NCI-H226 (cell line): ENCODE results near the gene RRH.
"Not testable (repeated sequence)": the region's sequence is repeated elsewhere in the genome, so short reads cannot be mapped to it uniquely, and the experiment has no call there.

ENCODE experiments used
- DNase-seq: peaks from one replicate; pipeline ENCODE4 v3.0.0-alpha.2; 2015

RRH gene

DNA sequence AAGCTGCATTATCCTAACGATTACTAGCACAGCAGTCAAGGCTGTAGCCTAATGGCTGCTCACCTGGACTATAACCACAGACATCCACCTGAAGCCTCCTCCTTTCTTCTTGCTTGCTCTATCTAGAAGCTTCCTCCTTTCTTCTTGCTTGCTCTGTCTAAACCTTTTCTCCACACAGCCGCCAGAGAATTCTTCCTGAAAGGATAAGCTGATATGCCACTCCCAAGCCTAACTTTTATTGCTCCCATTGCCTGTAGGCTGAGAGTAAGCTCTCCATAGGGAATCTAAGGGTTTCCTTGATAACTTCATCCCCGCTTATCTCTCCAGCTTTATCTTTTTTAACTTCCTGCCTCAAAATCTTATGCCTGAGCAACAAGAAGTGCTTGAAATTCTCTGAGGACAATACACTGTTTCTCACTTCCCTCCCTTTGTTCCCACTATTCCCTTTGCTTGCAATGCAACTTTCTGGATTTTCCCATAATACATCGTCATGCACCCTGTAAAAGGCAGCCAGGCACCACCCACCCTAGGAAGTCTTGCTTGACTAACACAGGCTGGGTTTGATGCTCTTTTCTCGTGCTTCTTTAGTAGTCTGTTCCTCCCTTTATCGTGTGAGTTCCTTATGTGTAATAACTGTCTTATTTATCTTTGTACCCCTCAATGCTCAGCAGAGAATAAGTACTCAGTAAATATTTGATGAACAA is 18.8 kb downstream of the RRH start:
- DNase-seq: peak; percentile 35

DNA sequence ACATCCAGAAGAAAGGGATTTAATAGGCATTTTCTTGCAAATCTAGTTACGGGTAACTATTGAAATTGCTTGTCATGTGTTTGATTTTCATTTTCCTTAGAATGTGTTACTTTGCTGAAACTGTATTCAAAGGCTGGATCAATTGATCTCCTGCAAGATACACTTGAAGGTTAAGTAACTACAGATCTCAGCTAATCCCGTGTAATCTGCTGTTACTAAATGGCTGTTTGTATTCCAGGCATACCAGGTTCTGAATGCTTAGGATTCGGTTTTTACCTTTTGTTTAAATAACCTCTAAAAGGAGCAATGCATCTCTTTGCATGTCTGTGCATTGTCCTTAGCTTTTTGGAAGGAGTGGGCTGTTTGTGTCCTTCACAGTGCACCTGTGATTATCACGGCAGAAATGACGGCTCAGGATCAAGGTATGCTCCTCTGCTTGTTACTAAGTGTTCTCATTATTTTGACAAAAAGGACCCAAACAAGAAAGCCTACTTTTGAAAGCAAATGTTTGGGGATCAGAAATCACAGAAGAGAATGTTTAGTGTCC is 20.2 kb downstream of the RRH start, which contains the start of gene LRIT3:
Gene LRIT3 (plus strand): TSS at position 212 of the 547 bp plus-strand sequence. CDS start 95 bp downstream, at position 307.
- DNase-seq: no peak

DNA sequence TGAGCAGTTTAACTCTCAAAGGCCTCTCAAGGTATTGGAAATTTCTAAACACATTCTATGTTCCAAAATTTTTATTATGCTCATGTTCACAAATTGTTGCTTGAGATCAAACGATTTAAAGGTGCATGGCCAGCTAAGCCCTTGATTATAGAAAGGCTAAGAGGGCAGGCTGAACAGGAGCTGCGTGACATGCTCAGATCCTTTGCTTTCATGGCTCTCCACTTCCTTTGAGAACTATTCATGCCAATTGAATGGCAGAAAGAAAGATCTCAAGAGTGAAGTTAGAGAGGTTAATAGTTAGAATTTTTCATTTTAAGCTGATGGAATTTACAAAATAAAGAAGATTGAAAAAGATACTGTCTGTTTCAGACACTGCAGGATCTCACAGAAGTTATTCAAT is 20.7 kb downstream of the RRH start:
- no peak for DNase-seq

DNA sequence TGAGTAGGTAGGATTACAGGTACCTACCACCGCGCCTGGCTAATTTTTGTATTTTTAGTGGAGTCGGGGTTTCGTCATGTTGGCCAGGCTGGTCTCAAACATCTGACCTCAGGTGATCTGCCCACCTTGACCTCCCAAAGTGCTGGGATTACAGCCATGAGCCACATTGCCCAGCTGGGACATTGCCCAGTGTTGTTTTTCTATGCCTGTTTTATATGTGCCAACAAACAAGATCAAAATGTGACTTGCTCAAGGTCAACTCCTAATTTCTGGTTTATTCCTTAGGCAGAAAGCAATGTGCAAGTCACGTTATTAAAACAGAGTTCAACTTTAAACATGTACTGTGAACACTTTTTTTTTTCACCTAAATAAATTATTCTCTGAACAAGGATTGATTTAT is 22.8 kb downstream of the RRH start:
- no peak for DNase-seq

DNA sequence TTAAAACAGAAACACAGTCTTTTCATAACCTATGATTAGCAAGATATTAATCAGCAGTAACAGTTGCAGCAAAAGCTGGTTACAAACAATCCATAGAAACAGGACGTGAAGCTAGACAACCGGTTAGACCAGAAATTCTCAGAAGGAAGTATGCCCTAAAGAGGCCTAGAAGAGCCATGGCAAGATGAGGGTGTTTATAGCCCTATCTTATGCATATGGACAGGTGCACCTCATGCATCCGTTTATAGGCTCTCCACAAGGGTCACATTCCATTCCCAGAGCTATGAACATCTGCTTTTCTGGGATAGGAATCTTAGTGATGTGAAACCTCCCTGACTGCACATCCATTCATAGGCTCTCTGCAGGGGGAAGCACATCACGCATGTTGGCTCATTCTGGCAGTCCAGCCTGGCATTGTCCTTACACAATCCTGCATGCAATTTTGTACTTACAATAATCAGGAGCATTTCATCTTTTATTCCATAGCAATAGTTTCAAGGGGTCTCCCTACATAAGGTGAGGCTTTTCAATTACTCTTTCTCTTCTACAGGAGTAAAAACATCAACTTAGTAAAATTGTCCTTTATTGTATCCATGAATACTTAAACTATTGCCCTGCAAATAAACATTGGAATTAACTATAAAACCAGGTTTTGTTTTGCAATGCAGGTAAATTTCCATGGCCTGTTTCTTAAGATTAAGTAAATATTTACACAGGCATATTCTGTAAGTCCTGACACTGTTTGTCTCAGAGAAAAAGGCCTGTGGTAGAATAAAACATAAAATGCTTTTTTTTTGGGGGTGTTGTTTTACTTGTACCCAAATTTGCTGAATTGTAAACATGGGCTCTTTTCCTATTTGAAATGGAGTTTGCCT is 31.9 kb downstream of the RRH start:
- DNase-seq: not testable (repeated sequence)

DNA sequence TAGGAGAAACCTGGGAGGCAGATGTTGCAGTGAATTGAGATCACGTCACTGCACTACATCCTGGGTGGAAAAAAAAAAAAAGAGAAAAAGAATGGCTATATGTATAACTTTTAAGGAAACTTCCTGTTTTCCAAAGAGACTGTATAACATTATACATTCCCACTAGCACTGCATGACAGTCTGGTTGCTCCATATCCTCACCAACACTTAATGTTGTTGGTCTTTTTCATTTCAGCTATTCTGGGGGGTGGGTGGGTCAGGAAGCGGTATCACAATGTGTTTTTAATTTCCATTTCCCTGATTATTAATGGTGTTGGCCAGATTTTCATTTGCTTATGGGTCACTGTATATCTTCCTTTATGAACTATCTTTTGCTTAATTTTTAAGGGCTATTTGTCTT is 33.5 kb downstream of the RRH start:
- no peak for DNase-seq

DNA sequence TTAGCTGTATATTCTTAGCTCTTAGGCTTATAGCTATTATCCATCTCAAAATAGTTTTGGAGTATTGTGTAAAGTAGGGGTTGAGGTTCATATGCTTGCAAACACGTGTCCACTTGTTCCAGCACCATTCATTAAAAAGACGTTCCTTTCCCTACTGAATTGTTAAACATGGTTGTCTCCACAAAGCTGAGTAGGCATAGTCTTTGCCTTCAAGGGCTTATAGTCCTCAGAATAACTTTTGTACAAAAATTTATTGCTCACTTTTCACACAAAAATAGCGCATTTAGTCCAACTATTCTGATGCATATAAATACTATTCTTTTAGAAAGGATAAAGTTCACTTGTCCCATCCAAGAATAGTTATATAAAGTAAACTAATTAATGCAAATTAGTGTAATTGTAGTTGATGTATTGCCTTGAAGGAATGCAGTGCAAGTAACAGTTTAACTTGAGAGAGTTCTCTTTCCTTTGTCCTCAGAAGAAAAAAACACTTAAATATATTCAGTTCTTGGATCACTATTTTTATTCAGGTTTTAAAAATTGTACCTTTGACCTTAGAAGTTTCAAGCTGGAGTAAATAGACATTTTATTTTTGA is 34.2 kb downstream of the RRH start:
- DNase-seq: no peak

DNA sequence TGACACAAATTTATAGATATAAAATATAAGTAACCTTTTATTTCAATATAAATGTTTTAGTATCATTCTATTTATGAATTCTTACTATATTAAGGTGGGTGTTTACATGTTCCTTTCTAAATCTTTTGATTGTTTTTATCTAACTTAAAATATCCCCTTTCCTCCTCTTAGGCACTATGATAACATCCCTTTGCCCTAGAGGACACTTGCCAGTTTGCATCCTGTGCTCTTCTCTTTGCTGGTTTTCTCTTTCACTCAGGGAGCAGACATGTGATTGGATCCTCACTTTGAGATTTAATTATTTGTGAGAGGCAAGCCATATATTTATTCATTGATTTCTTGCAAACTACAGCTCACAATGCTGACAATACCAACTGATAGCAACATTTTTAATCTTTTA is 36.4 kb downstream of the RRH start:
- DNase-seq: no peak

DNA sequence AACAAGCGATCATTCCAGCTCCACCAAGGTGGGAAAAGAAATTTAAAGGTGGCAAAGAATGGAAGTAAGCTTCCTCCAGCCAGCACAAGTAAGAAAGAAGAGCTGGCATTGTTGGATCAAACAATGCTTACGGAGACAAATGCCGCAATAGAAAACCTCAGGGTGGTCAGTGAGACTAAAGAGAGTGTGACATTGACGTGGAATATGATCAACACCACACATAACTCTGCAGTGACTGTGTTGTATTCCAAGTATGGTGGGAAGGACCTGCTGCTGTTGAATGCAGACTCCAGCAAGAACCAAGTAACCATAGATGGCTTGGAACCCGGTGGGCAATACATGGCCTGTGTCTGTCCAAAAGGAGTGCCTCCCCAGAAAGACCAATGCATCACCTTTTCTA is 42.3 kb downstream of the RRH start:
- DNase-seq: no peak

DNA sequence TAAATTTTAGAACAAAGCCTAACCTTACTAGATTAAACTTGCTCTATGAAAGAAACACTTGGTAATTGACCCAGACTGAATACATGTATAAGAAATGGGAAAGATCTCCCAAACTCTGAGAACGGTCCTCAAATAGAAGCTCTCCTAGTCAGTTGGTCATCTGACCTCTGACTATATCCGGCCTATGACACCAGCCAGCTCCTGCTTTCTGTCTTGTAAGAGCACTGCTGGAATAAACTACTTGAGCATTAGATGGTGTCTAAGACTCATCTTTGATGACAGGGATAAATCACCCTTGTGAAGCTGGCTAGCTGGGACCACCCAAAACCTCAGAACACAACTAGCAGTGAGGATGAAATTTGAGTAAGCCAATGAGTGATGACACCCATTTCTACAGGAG is 44.3 kb downstream of the RRH start:
- DNase-seq: no peak

DNA sequence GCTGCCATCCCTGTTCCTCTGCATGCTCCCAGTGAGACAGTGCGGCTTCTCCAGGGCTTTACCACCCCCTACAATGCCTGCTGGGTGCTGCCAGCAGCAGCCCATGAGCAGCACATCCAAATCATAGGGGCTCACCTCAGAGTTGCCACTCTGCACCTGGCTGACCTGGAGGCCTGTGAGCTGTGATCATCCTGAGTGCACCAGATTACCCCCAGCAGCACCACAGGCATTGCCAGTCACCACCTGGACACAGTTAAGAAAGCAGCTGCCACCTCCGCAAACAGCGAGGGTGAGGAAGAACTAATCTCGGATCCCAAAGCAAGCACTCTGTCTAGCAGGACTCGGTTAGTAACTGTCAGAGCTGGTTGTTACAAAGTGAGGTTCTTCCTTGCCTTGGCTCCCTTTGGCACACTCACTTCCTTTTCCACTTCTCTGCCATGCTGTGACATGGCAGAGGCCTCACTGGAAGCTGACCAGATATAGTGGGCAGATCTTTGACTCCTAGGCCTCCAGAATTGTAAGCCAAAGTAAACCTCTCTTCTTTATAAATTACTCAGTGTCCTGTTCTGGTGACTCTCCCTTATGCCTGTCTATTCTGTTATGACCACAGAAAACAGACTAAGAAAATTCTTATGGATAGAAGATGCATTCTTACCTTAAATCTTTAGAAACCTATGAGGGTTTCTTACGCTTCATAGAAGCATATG is 45.3 kb downstream of the RRH start:
- no peak for DNase-seq

DNA sequence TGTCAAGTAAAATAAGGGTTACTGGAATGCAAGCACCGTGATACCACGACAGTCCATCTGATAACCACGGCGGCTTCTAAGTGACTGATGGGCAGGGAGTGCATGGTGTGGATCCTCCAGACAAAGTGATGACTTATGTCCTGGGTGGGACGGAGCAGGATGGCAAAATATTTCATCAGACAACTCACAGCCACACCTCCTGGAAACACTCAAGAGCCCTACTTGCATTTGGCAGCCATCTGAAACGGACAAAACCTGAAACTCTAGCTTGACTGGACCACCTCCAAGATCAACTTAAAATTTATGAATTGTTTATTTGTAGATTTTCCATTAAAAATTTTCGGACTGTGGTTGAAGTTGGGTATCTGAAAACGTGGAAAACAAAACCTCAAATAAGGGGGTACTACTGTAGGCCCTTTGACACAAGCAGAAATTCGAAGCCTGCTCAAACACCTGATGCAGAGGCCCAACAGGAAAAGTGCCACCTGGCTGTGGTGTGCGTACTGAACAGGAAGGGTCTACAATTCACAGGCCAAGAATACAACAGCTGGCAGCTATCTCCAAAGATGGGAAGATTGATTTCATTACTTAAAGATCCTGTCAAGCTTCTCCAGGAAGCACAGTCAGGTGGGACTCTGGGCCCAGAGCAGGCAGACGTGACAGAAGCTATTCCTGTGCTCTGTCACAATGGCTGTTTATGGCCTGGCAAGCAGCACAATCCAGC is 46.2 kb downstream of the RRH start:
- no peak for DNase-seq

DNA sequence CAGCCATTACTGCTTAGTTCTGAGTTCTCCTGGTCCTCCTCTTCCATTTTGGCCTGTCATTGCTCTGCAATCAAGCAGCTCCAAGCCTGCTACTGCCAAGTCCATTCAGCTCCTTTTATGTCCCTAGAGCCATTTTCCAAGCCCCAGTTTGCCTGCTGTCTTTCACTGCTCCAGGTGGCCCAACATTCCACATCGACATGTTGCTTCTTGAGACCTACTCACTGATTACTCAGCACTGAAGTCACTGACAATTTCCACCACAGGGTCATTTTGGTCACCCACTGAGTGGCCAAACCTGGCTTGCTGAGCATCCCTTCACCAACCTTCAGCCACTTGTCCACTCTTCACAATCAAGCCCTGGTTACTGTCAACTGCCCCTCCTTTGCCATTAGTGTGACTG is 47.3 kb downstream of the RRH start:
- no peak for DNase-seq

DNA sequence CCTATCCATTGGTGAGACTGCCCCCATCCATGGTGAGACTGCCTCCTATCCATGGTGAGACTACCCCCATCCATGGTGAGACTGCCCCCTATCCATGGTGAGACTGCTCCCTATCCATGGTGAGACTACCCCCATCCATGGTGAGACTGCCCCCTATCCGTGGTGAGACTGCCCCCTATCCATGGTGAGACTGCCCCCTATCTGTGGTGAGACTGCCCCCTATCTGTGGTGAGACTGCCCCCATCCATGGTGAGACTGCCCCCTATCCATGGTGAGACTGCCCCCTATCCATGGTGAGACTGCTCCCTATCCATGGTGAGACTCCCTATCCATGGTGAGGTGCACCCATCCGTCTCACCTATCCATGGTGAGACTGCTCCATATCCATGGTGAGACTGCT is 47.8 kb downstream of the RRH start:
- DNase-seq: not testable (repeated sequence)

DNA sequence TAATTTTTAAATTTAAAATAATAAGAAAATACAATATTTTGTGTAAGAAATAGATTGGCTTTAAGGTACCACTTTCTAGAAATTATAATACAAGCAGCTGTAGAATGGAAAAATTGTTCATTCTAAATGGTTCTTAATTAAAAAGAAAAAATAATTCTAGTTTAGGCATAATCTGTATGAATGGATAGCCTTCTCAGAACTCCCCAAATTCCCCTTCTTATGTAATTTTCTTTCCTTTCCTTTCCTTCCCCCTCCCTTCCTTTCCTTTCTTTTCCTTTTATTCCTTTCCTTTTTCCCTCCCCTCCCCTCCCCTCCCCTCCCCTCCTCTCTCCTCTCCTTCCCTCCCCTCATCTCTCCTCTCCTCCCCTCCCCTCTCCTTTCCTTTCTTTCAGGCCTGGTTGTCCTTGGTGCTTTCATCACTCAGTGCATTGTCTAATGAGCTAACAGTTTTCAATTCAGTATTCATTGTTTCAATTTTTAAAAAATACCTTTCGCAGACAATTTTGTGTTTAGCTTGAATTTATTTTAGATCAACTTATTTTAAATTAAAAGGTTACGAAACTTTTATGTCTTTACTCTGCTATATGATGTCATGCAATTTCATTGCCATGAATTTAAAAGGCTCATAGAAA is 49.0 kb downstream of the RRH start:
- DNase-seq: no peak

DNA sequence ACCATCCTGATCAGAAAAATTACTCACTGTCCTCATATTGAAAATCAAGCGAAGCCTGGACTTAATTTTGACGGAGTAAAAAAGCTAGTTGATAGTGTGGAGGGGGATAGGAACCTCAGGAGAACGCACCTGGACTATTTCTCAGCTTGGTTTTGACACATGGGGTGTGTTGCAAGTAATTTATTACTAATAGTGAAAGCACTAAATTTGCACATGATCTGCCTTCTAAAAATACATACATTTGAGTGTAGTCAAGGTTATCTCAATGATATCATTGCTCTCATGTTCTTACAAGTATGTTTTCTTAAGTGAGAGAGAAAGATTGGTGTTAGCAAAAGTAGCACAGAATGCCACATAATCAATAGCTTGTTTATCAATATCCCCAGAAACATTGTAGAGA is 49.6 kb downstream of the RRH start:
- no peak for DNase-seq

DNA sequence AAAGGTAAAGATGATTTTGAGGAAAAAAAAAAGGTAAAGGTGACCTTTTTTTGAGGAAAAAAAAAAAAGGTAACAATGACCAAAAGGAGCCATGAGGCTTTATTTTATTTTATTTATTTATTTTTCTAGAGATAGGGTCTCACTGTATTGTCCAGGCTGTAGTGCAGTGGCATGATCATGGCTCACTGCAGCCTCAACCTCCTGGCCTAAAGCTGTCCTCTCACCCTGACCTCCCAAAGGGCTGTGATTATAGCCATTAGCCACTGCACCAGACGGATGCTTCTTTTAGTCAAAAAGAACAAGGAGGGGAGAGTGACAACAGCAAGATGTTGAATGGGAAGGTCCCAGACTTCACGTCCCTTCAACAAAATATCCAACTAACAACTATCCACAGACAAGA is 50.6 kb downstream of the RRH start:
- DNase-seq: no peak

DNA sequence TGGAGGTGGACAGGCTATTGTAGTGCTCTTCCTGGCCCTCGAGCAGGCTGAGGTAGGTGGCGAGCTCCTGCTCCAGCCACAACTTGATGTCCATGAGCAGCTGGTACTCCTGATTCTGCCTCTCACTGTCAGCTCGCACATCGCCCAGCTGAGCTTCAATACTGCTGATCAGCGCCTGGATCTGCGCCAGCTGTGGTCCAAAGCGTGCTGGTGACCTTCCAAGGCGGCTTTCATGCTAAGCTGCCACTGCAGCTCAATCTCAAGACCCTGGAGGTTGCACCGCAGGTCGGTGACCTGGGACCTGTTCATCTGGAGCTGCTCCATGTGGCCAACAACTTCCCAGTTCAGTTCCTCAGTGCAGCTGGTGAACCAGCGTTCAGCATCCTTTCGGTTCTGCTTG is 51.3 kb downstream of the RRH start:
- no peak for DNase-seq

DNA sequence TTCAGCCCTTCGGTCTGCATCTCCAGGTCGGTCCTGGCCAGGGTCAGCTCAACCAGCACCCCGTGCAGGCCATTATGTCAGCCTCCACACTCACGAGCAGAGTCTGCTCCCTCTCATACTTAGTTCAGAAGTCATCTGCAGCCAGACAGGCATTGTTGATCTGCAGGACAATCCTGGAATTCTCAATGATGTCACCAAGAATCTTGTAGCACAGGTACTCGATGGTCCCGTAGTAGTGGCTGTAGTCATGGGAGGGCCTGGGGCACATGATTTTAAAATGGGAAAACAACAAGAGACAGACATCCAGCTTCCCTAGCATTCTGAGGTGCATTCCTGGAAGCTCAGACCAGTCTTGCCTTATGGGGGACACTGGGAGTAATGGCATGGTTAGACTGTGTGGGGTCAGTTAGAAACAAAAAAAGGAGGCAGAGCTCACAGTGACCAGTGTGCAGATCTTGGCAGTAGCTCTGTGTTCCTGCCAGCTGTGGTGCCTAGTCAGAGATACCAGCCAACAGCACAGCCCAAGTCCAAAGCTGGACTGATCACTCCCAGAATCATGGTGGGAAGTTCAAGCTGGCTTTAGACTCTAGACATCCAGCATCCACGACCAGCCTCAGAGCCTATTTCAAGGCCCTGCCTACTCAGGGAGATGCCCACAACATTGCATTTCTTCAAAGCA is 52.0 kb downstream of the RRH start:
- no peak for DNase-seq

DNA sequence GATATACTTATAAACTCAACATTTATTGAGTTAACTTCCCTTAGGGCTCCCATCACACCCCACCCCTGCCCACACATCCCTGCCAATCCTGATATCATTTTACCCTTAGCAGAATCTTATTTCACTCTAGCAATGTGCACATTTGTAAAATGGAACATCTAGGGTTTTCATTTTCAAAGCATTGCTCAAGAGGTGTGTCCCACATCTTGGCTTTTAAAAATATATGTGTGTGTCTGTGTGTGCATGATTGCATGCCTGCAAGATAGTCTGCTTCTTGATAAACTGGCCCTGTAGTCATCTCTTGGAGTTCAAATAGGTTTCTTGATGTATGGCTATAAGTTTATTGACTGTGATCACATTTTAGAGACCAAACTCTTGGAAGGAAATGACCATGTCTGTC is 58.5 kb downstream of the RRH start:
- DNase-seq: no peak

DNA sequence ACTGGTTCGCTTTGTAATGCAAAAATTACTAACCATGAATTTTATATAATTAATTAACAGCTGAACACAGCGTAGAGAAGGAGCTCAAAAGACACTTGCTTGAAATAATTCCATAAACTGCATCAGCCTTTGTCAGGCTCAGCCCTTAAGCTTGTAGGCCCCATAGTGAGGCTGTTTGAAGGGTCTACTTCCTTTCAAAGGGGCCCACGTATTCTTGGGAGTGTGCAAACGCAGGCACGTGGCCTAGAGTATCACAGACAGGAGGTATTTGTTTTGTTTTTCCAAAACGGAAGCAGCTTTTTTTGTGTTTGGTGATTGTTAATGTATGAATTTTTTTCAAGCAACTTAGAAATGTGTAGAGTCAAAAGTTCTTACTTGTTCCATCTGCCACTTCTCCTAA is 59.3 kb downstream of the RRH start:
- DNase-seq: no peak
